GM23248 (cell line): ENCODE data around the gene ITGB6.

Experiments
- EZH2 ChIP-seq: fragments of 200-600 bp; sonication (generic); IDR thresholded peaks from 2 replicates; pipeline ENCODE4 v1.6.1; 2018; ENCODE audit warnings: antibody characterized with exemption, mild to moderate bottlenecking; ENCODE audit not compliant: insufficient read depth, poor library complexity, severe bottlenecking
- EZH2phosphoT487 ChIP-seq: fragments of 200-600 bp; sonication (generic); IDR thresholded peaks from 2 replicates; pipeline ENCODE4 v1.6.1; 2018; ENCODE audit warnings: antibody characterized with exemption, moderate library complexity, mild to moderate bottlenecking, low read depth; ENCODE audit not compliant: insufficient read depth

GRCh38 chr2:160140471-160140870 is 59.6 kb downstream of the ITGB6 start:
- TF ChIP-seq EZH2phosphoT487 (no peak), EZH2 (no peak)
